Measurements from ENCODE around the gene CFI.

GRCh38 chr4:109708435-109708834 is 93.4 kb downstream of the CFI start:
- TF ChIP-seq CTCF (IDR thresholded peaks at IDR 0.05; ENCODE audit: insufficient read depth, low read length, poor library complexity, severe bottlenecking) = no peak
- no peak for TF ChIP-seq EZH2phosphoT487 (conservative IDR thresholded peaks at IDR 0.05; ENCODE audit: low read length)
